Astrocyte (in vitro differentiated cells and primary cell): Measurements from ENCODE around the gene FARS2. TPM values are rescaled to one million over a fixed set of nuclear protein-coding genes. Genes with fewer than 3 reads are reported as not detected.

Experiments
- DNase-seq: peaks from one replicate; pipeline ENCODE4 v3.0.0-alpha.2; 2010; ENCODE audit warnings: low read depth
- FAIRE-seq: peaks from 2 replicates; lab custom pipeline; 2011; peaks lifted over from hg19 to GRCh38; lab: Jason Lieb, UNC
- H2AFZ ChIP-seq: 2 replicates; pipeline ENCODE4 v1.6.0; 2012; ENCODE audit warnings: low read depth, low read length, inconsistent platforms
- H3K27ac ChIP-seq: 2 replicates; pipeline ENCODE4 v1.5.1; 2011; ENCODE audit warnings: low read depth, low read length, inconsistent platforms
- H3K27me3 ChIP-seq: 2 replicates; pipeline ENCODE4 v1.6.0; 2011; ENCODE audit warnings: low read length, inconsistent platforms; ENCODE audit not compliant: insufficient read depth
- H3K36me3 ChIP-seq: 2 replicates; pipeline ENCODE4 v1.5.1; 2011; ENCODE audit warnings: low read length, inconsistent platforms; ENCODE audit not compliant: insufficient read depth
- H3K4me1 ChIP-seq: 2 replicates; pipeline ENCODE4 v1.5.1; 2011; ENCODE audit warnings: low read length, inconsistent platforms; ENCODE audit not compliant: insufficient read depth
- H3K4me2 ChIP-seq: 2 replicates; pipeline ENCODE4 v1.6.0; 2012; ENCODE audit warnings: low read length, inconsistent platforms
- H3K4me3 ChIP-seq: 2 replicates; pipeline ENCODE4 v1.5.1; 2011; ENCODE audit warnings: low read depth, mild to moderate bottlenecking, low read length, inconsistent platforms; ENCODE audit not compliant: insufficient read depth
- H3K79me2 ChIP-seq: 2 replicates; pipeline ENCODE4 v1.6.0; 2012; ENCODE audit warnings: mild to moderate bottlenecking, low read length, inconsistent platforms; ENCODE audit not compliant: insufficient read depth
- H3K9ac ChIP-seq: 2 replicates; pipeline ENCODE4 v1.6.0; 2012; ENCODE audit warnings: mild to moderate bottlenecking, low read length, inconsistent platforms
- H3K9me3 ChIP-seq: 2 replicates; pipeline ENCODE4 v1.5.1; 2012; ENCODE audit warnings: low read depth, mild to moderate bottlenecking, low read length, inconsistent platforms; ENCODE audit not compliant: insufficient read depth
- H4K20me1 ChIP-seq: 2 replicates; pipeline ENCODE4 v1.6.0; 2012; ENCODE audit warnings: low read length, inconsistent platforms; ENCODE audit not compliant: insufficient read depth
- H3K27ac Mint-ChIP-seq: one replicate; pipeline ENCODE4 v1.8.0; 2021; ENCODE audit warnings: mild to moderate bottlenecking, mixed read lengths; ENCODE audit not compliant: unreplicated experiment
- H3K27me3 Mint-ChIP-seq: one replicate; pipeline ENCODE4 v1.8.0; 2021; ENCODE audit warnings: low read depth, mixed read lengths; ENCODE audit not compliant: unreplicated experiment
- H3K36me3 Mint-ChIP-seq: one replicate; pipeline ENCODE4 v1.8.0; 2021; ENCODE audit warnings: low read depth, mixed read lengths; ENCODE audit not compliant: unreplicated experiment
- H3K4me1 Mint-ChIP-seq: one replicate; pipeline ENCODE4 v1.8.0; 2021; ENCODE audit warnings: low read depth, mixed read lengths; ENCODE audit not compliant: unreplicated experiment
- H3K4me3 Mint-ChIP-seq: one replicate; pipeline ENCODE4 v1.8.0; 2021; ENCODE audit warnings: mild to moderate bottlenecking, moderate library complexity, mixed read lengths; ENCODE audit not compliant: unreplicated experiment
- H3K9me3 Mint-ChIP-seq: one replicate; pipeline ENCODE4 v1.8.0; 2021; ENCODE audit warnings: mild to moderate bottlenecking, mixed read lengths; ENCODE audit not compliant: unreplicated experiment
- EZH2 ChIP-seq: IDR thresholded peaks from 2 replicates; pipeline ENCODE4 v1.6.1; 2012; ENCODE audit warnings: mild to moderate bottlenecking, low read length, inconsistent platforms; ENCODE audit not compliant: insufficient read depth
- total RNA-seq: library from RNA; stranded (reverse); gene quantifications from 2 replicates; pipeline ENCODE4 v1.2.1, GENCODE V29; 2021
- TF ChIP-seq, protein P1 (sequence below): IDR thresholded peaks from 2 replicates; pipeline ENCODE4 v1.5.1; 2011; ENCODE audit warnings: low read depth, mild to moderate bottlenecking, inconsistent platforms, low read length, moderate library complexity; ENCODE audit not compliant: insufficient read depth

The FARS2 gene
- total RNA-seq, 1 donor from 2014 or later: 13.3 TPM

DNA sequence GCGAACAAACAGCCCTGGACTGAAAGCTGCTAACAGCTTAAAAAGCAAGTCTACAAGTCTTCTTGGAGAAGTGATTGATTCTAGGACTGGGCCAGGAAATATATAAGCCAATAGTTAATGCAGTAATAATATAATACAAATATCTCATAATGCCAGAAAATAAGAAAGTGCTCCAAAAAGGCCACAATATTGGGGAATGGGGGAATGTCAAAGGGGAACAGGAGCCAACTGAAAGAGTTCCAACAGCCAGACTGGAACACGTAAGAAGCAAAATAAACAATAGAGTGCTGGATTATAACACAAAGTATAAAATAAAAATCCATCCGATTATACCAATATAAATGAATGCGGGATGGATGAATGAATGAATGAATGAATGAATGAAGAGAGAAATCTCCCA lies 449.6 kb downstream of the FARS2 start:
- Mint-ChIP-seq H3K4me1 (no peaks in the 10 kb centered on the region), H3K9me3 (peaks cover 4% of the 10 kb centered on the region), H3K4me3 (no peak overlapping the region), H3K27me3 (no peaks in the 10 kb centered on the region), H3K27ac (no peak overlapping the region), H3K36me3 (peaks cover 8% of the 10 kb centered on the region)
- Histone ChIP-seq H3K27ac (no peak overlapping the region), H3K9ac (no peak overlapping the region), H3K36me3 (no peaks in the 10 kb centered on the region), H3K79me2 (no peaks in the 10 kb centered on the region), H3K4me1 (no peaks in the 10 kb centered on the region), H3K4me2 (no peak overlapping the region), H2AFZ (no peak overlapping the region), H3K4me3 (no peak overlapping the region), H4K20me1 (no peaks in the 10 kb centered on the region), H3K9me3 (no peaks in the 10 kb centered on the region), H3K27me3 (no peaks in the 10 kb centered on the region)
- TF ChIP-seq, protein P1, sequence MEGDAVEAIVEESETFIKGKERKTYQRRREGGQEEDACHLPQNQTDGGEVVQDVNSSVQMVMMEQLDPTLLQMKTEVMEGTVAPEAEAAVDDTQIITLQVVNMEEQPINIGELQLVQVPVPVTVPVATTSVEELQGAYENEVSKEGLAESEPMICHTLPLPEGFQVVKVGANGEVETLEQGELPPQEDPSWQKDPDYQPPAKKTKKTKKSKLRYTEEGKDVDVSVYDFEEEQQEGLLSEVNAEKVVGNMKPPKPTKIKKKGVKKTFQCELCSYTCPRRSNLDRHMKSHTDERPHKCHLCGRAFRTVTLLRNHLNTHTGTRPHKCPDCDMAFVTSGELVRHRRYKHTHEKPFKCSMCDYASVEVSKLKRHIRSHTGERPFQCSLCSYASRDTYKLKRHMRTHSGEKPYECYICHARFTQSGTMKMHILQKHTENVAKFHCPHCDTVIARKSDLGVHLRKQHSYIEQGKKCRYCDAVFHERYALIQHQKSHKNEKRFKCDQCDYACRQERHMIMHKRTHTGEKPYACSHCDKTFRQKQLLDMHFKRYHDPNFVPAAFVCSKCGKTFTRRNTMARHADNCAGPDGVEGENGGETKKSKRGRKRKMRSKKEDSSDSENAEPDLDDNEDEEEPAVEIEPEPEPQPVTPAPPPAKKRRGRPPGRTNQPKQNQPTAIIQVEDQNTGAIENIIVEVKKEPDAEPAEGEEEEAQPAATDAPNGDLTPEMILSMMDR: no peak
- TF ChIP-seq EZH2: no peak
- FAIRE-seq: no peak
- no peak for DNase-seq

DNA sequence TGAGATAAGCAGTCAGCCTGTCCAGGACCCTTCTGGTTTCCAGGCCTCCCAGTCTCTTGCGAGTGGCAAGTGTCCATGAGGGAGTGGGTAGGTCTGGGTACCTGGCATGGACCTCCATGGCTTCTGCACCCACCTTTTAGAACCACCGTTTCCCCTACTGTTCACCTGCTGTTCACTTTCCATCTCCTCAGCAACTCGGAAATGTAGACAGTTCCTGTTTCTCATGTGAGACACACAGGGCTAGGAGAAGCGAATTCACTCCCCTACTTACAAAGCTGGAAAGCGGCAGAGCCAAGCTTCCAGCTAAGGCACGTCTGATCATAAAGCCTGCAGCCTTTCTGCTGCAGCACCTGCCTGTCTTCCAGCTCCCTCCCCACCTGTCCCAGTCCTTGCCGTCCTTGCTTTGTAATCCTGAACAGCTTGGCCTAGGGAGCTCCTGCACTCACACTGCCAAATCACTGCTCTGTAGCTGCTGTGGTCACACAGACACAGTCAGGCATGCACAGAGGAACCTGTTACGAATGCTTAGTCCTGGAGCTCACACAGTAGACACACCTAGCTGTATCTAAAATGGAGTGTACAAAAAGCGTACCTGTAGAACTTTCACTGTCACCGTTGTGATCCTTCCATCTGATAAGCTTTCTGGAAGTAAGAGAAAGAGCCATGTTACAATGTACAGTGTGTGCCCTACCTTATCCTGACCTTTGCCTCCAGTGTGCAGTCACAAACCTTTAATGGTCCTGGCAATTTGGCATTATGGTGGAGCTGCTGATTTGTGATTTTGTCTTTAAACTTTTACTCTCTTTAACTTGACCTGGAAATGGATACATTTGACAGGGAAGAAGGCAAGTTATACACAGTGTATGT lies 451.3 kb downstream of the FARS2 start:
- no peak for DNase-seq
- H3K4me3 ChIP-seq: no peak overlapping the region
- TF ChIP-seq, protein P1: no peak
- TF ChIP-seq EZH2: no peak

DNA sequence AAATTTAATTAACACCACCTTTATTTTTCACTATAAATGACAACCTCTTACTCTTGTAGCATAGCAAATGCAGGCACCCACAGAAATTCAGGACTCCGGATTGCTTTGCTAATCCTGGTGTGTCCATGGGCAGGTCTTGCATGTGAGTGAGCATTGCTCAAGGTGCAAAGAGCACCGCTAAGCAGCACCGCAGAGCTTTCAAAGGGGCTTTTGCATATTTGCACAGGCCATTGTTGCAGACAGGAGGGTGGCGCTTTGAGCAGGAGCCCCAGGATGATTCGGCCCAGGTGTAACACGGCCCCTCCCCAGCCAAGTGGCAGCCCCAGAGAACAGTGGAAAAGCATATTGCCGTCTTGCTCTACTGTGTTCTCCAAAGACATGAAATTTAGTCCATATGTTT lies 452.2 kb downstream of the FARS2 start:
- H3K4me1 ChIP-seq: no peaks in the 10 kb centered on the region
- H3K79me2 ChIP-seq: no peaks in the 10 kb centered on the region
- no peak overlapping the region for H2AFZ ChIP-seq
- no peak overlapping the region for H3K27ac Mint-ChIP-seq
- no peak overlapping the region for H3K4me2 ChIP-seq
- TF ChIP-seq, protein P1: no peak
- TF ChIP-seq EZH2: no peak
- peaks cover 4% of the 10 kb centered on the region for H3K36me3 Mint-ChIP-seq
- no peak overlapping the region for H3K4me3 Mint-ChIP-seq
- H3K27me3 Mint-ChIP-seq: no peaks in the 10 kb centered on the region
- no peaks in the 10 kb centered on the region for H4K20me1 ChIP-seq
- H3K36me3 ChIP-seq: no peaks in the 10 kb centered on the region
- H3K4me1 Mint-ChIP-seq: no peaks in the 10 kb centered on the region
- no peaks in the 10 kb centered on the region for H3K27me3 ChIP-seq
- H3K9me3 ChIP-seq: no peaks in the 10 kb centered on the region
- DNase-seq (no peak), FAIRE-seq (no peak)
- H3K4me3 ChIP-seq: no peak overlapping the region
- H3K9ac ChIP-seq: no peak overlapping the region
- no peak overlapping the region for H3K27ac ChIP-seq
- peaks cover 16% of the 10 kb centered on the region for H3K9me3 Mint-ChIP-seq

More for the DNA sequence above, 451.3 kb downstream of the FARS2 start:
- no peak overlapping the region for H3K9ac ChIP-seq
- no peaks in the 10 kb centered on the region for H3K9me3 ChIP-seq
- H3K27ac Mint-ChIP-seq: no peak overlapping the region
- H3K36me3 Mint-ChIP-seq: peaks cover 9% of the 10 kb centered on the region
- no peaks in the 10 kb centered on the region for H3K4me1 ChIP-seq
- H3K4me2 ChIP-seq: no peak overlapping the region
- no peaks in the 10 kb centered on the region for H3K79me2 ChIP-seq
- H3K4me1 Mint-ChIP-seq: no peaks in the 10 kb centered on the region
- H3K9me3 Mint-ChIP-seq: peaks cover 16% of the 10 kb centered on the region
- H3K27ac ChIP-seq: no peak overlapping the region
- no peak overlapping the region for H3K4me3 Mint-ChIP-seq
- H3K27me3 ChIP-seq: no peaks in the 10 kb centered on the region
- no peak overlapping the region for H2AFZ ChIP-seq
- H4K20me1 ChIP-seq: no peaks in the 10 kb centered on the region
- H3K27me3 Mint-ChIP-seq: no peaks in the 10 kb centered on the region
- no peak for FAIRE-seq
- no peaks in the 10 kb centered on the region for H3K36me3 ChIP-seq
